WERI-Rb-1 (cell line): Measurements from ENCODE around the gene GNB4.

Experiments used
- DNase-seq: peaks from one replicate; pipeline ENCODE4 v3.0.0-alpha.2; 2020
- H3K27ac ChIP-seq: fragments of 250-450 bp; sonication (Bioruptor Pico); 2 replicates; pipeline ENCODE4 v1.5.1; 2020; ENCODE audit warnings: mild to moderate bottlenecking, moderate library complexity
- H3K27me3 ChIP-seq: fragments of 250-450 bp; sonication (Bioruptor Pico); 2 replicates; pipeline ENCODE4 v1.5.1; 2021; ENCODE audit warnings: mild to moderate bottlenecking, low read depth, moderate library complexity; ENCODE audit not compliant: insufficient read depth, severe bottlenecking
- H3K36me3 ChIP-seq: fragments of 250-450 bp; sonication (Bioruptor Pico); 2 replicates; pipeline ENCODE4 v1.5.1; 2020; ENCODE audit warnings: mild to moderate bottlenecking, moderate library complexity
- H3K4me3 ChIP-seq: 2 replicates; pipeline ENCODE4 v1.5.1; 2011; ENCODE audit warnings: low read depth, mild to moderate bottlenecking, control low read depth, low read length
- H3K9me3 ChIP-seq: fragments of 250-450 bp; sonication (Bioruptor Pico); 2 replicates; pipeline ENCODE4 v1.5.1; 2021; ENCODE audit warnings: mild to moderate bottlenecking, moderate library complexity; ENCODE audit not compliant: severe bottlenecking
- CTCF ChIP-seq: IDR thresholded peaks from 2 replicates; pipeline ENCODE4 v1.5.1; 2011; ENCODE audit warnings: low read depth, mild to moderate bottlenecking, control low read depth, inconsistent platforms, low read length

GNB4 gene

GRCh38 chr3:179391906-179392305 lies 59.4 kb downstream of the GNB4 start:
- DNase-seq = no peak
- Histone ChIP-seq H3K36me3 (peaks cover 33% of the 10 kb centered on the region), H3K9me3 (no peaks in the 10 kb centered on the region), H3K27ac (no peak overlapping the region), H3K27me3 (no peaks in the 10 kb centered on the region), H3K4me3 (no peak overlapping the region)
- no peak for TF ChIP-seq CTCF

- H3K36me3 ChIP-seq = peaks cover 24% of the 10 kb centered on the region
- TF ChIP-seq CTCF = no peak
Measured at GRCh38 chr3:179376474-179376873, 74.8 kb downstream of the GNB4 start.

GRCh38 chr3:179375091-179375999 lies 75.9 kb downstream of the GNB4 start:
- no peak overlapping the region for H3K4me3 ChIP-seq
- no peak overlapping the region for H3K27ac ChIP-seq
- peaks cover 20% of the 10 kb centered on the region for H3K36me3 ChIP-seq
- no peaks in the 10 kb centered on the region for H3K9me3 ChIP-seq
- TF ChIP-seq CTCF = no peak
- DNase-seq = no peak
- no peaks in the 10 kb centered on the region for H3K27me3 ChIP-seq

More at GRCh38 chr3:179376474-179376873, 74.8 kb downstream of the GNB4 start:
- no peak for DNase-seq
- Histone ChIP-seq H3K27me3 (no peaks in the 10 kb centered on the region), H3K27ac (no peak overlapping the region), H3K9me3 (no peaks in the 10 kb centered on the region), H3K4me3 (no peak overlapping the region)

GRCh38 chr3:179373938-179374337 lies 77.3 kb downstream of the GNB4 start:
- Histone ChIP-seq H3K9me3 (no peaks in the 10 kb centered on the region), H3K4me3 (no peak overlapping the region), H3K27me3 (no peaks in the 10 kb centered on the region), H3K27ac (no peak overlapping the region), H3K36me3 (peaks cover 16% of the 10 kb centered on the region)
- TF ChIP-seq CTCF = no peak
- DNase-seq = no peak

GRCh38 chr3:179369621-179370020 lies 81.6 kb downstream of the GNB4 start:
- no peak for TF ChIP-seq CTCF
- Histone ChIP-seq H3K36me3 (peaks cover 9% of the 10 kb centered on the region), H3K27me3 (no peaks in the 10 kb centered on the region), H3K4me3 (no peak overlapping the region), H3K9me3 (no peaks in the 10 kb centered on the region), H3K27ac (no peak overlapping the region)
- no peak for DNase-seq

- no peaks in the 10 kb centered on the region for H3K9me3 ChIP-seq
Measured at GRCh38 chr3:179363332-179363731, 87.9 kb downstream of the GNB4 start.

More at GRCh38 chr3:179363332-179363731, 87.9 kb downstream of the GNB4 start:
- DNase-seq = no peak
- Histone ChIP-seq H3K27ac (no peak overlapping the region), H3K36me3 (peaks cover 21% of the 10 kb centered on the region), H3K4me3 (no peak overlapping the region), H3K27me3 (no peaks in the 10 kb centered on the region)
- no peak for TF ChIP-seq CTCF
